Testis (tissue), 5 donors: Measurements from ENCODE around the gene ZNF275. TPM values are rescaled to one million over a fixed set of nuclear protein-coding genes. Genes with fewer than 3 reads are reported as not detected.
"Not testable (repeated sequence)": the region's sequence is repeated elsewhere in the genome, so short reads cannot be mapped to it uniquely, and the experiment has no call there.

Experiments used
- DNase-seq: peaks from one replicate; pipeline ENCODE4 v3.0.0-alpha.2; 2019
- H3K27ac ChIP-seq, 2 donors: fragments of 200-600 bp; sonication (generic); one replicate each; pipeline ENCODE4 v1.5.1; 2019
- H3K27me3 ChIP-seq: fragments of 200-600 bp; sonication (generic); one replicate; pipeline ENCODE4 v1.5.1; 2019
- H3K36me3 ChIP-seq: fragments of 200-600 bp; sonication (generic); one replicate; pipeline ENCODE4 v1.5.1; 2017; ENCODE audit warnings: low read depth; ENCODE audit errors: missing control alignments
- H3K4me1 ChIP-seq: fragments of 200-600 bp; sonication (generic); one replicate; pipeline ENCODE4 v1.5.1; 2019
- H3K4me3 ChIP-seq, 2 donors: fragments of 200-600 bp; sonication (generic); one replicate each; pipeline ENCODE4 v1.5.1; 2017 to 2019
- H3K9me3 ChIP-seq: fragments of 200-600 bp; sonication (generic); one replicate; pipeline ENCODE4 v1.5.1; 2017
- POLR2A ChIP-seq: fragments of 450-650 bp; IDR thresholded peaks from one replicate; pipeline ENCODE4 v1.6.1; 2017; ENCODE audit warnings: antibody characterized with exemption, mild to moderate bottlenecking, moderate library complexity
- WGBS, 2 donors: methylation state at CpG; one replicate each; pipeline ENCODE4 v1.1.5; 2018; 5-methylcytosine and 5-hydroxymethylcytosine counted together
- intact Hi-C: fragments of 100-400 bp; cut with DNase I; formaldehyde crosslinking; loops from one replicate; pipeline ENCODE4 v1.15.1; 2023; ENCODE audit warnings: low total_unique reads
- long read RNA-seq, 2 donors: transcript quantifications; one replicate each; lab custom pipeline, GENCODE V29; 2026
- polyA plus RNA-seq: library from polyadenylated mRNA; stranded (reverse); fragments of 350-450 nt; fragmentation: Illumina TruSeq; extraction: RNeasy Lipid Tissue Mini Kit (QIAGEN cat#74804); gene quantifications from one replicate; pipeline ENCODE4 v1.2.3, GENCODE V29; 2014; ENCODE audit warnings: low read depth, low replicate concordance; ENCODE audit not compliant: insufficient read depth
- total RNA-seq, 2 donors: library from RNA; depleted of rRNA; stranded (reverse); fragments of >200 nt; gene quantifications; one replicate each; pipeline ENCODE4 v1.2.3, GENCODE V29; 2016
- TF ChIP-seq, protein P1 (sequence below), 3 experiments: fragments of 450-650 bp in 2 of 3; fragments of 200-600 bp in 1 of 3; sonication (generic) in 1 of 3; IDR thresholded peaks; one replicate each; pipeline ENCODE4 v1.5.1; 2016 to 2019; ENCODE audit warnings: antibody characterized with exemption in 3 of 3, mild to moderate bottlenecking in 2 of 3, moderate library complexity in 1 of 3

ZNF275 gene
- total RNA-seq (10 to 100 TPM; 58.4 to 65.0 TPM), polyA plus RNA-seq (28.7 TPM)
- long read RNA-seq, donor 1, full-length matches to known transcripts: 9 of 9 reads
- long read RNA-seq, donor 1, partial matches to known transcripts: 0 of 9 reads
- long read RNA-seq, donor 1, other reads (novel, unspliced or antisense): 0 of 9 reads
- long read RNA-seq, donor 2, full-length matches to known transcripts: 12 of 20 reads
- long read RNA-seq, donor 2, partial matches to known transcripts: 8 of 20 reads
- long read RNA-seq, donor 2, other reads (novel, unspliced or antisense): 0 of 20 reads

GRCh38 chrX:153333821-153334653, at the start of gene ZNF275:
TSS of gene ZNF275 (plus strand) at chrX:153334153. CDS start at chrX:153336680, 2,527 bp downstream.
- H3K27ac ChIP-seq: peak within 1 kb of the TSS; percentile 53 to 68
- H3K36me3 ChIP-seq: no peaks in the 10 kb centered on the region
- H3K27me3 ChIP-seq: no peaks in the 10 kb centered on the region
- TF ChIP-seq, protein P1, sequence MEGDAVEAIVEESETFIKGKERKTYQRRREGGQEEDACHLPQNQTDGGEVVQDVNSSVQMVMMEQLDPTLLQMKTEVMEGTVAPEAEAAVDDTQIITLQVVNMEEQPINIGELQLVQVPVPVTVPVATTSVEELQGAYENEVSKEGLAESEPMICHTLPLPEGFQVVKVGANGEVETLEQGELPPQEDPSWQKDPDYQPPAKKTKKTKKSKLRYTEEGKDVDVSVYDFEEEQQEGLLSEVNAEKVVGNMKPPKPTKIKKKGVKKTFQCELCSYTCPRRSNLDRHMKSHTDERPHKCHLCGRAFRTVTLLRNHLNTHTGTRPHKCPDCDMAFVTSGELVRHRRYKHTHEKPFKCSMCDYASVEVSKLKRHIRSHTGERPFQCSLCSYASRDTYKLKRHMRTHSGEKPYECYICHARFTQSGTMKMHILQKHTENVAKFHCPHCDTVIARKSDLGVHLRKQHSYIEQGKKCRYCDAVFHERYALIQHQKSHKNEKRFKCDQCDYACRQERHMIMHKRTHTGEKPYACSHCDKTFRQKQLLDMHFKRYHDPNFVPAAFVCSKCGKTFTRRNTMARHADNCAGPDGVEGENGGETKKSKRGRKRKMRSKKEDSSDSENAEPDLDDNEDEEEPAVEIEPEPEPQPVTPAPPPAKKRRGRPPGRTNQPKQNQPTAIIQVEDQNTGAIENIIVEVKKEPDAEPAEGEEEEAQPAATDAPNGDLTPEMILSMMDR (IDR thresholded peaks at IDR 0.05): no peak
- no peak for TF ChIP-seq POLR2A
- peak; percentile 82 for DNase-seq
- H3K9me3 ChIP-seq: no peaks in the 10 kb centered on the region
- 0% methylated on average over 13 to 74 of the region's 86 CpGs for WGBS, 2 donors
- H3K4me3 ChIP-seq: peak within 1 kb of the TSS; percentile 69 to 72
- intact Hi-C loops: no loop called here
- no peaks in the 10 kb centered on the region for H3K4me1 ChIP-seq

DNA sequence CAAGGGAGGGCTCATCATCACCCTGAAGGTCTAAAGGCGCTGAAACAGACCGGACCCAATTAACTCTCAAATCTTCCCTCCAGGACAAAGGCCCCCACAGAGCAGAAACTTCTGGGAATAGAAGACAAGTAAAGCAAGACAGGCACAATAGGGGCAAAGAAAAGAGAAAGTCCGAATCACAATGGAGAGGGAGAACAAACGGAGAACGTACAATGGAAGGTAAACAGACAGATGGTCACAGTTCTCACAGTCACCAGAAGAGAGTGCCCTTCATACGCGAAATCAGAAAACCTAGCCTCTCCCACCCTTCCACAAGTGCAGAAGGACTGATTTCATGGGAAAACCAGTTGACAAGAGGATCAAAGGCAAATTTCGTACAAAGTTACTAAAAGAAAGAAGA, 48.3 kb upstream of the ZNF275 start:
- not testable (repeated sequence) for H3K36me3 ChIP-seq

DNA sequence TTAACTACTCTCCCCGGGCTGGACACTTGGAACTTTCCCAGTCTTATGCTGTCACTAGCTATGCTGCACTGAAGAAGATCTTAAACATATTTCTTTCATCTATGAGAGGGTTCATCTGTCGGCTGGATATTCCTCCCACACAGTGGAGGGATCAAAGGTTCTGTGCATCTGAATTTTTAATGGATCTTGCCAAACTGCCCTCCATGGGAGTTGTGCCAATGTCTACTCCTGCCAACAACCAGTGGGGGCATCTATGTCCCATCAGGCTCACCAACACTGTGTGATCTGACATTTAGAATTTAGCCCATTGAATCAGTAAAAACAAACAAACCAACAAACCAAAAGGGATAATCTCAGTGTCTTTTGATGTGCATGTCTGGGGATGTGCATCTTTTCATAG, 45.1 kb upstream of the ZNF275 start:
- H3K27ac ChIP-seq, intact Hi-C loops, H3K4me3 ChIP-seq, H3K36me3 ChIP-seq, H3K4me1 ChIP-seq, H3K27me3 ChIP-seq, H3K9me3 ChIP-seq, DNase-seq: not testable (repeated sequence)
- no CpG with 5 or more reads among the region's 2 CpGs for WGBS, 2 donors

More for the DNA sequence above, 48.3 kb upstream of the ZNF275 start:
- H3K4me3 ChIP-seq, H3K4me1 ChIP-seq, H3K9me3 ChIP-seq, H3K27ac ChIP-seq, intact Hi-C loops, H3K27me3 ChIP-seq, DNase-seq: not testable (repeated sequence)
- WGBS, 2 donors: no CpG with 5 or more reads among the region's 8 CpGs

DNA sequence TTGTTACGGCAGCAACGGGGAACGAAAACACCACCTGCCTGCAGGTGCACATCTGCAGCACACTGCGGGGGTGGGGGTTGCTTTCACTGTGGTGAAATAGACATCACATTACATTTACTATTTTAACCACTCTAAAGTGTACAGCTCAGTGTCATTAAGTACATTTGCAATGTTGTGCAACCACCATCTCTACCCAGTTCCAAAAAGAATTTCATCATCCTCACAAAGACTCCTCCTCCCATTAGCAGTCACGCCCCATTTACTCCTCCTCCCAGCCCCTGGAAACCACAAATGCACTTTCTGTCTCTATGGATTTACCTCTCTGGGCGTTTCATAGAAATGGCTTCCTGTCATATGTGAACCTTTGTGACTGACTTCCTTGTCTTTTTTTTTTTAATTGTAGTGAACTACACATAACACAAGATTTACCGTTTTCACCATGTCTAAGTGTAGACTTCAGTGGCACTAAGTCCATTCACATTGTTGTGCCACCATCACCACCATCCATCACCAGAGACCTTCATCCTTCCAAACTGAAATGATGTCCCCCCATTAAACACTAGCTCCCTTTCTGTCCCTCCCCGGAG, 40.4 kb upstream of the ZNF275 start:
- H3K36me3 ChIP-seq, H3K4me3 ChIP-seq, H3K9me3 ChIP-seq, H3K4me1 ChIP-seq, DNase-seq, H3K27me3 ChIP-seq, H3K27ac ChIP-seq, intact Hi-C loops: not testable (repeated sequence)
- WGBS, 2 donors: 57 to 90% methylated on average over 3 of the region's 8 CpGs

GRCh38 chrX:153297376-153297775, 36.6 kb upstream of the ZNF275 start:
- Histone ChIP-seq H3K9me3 (no peaks in the 10 kb centered on the region), H3K36me3 (no peaks in the 10 kb centered on the region), H3K4me1 (no peaks in the 10 kb centered on the region), H3K27me3 (no peaks in the 10 kb centered on the region), H3K27ac (no peak overlapping the region), H3K4me3 (no peak overlapping the region)
- WGBS, 2 donors: 92 to 94% methylated on average over 1 of the region's 1 CpG
- TF ChIP-seq, protein P1 (IDR thresholded peaks at IDR 0.05): no peak
- TF ChIP-seq POLR2A: no peak
- no peak for DNase-seq
- intact Hi-C loops: no loop called here

DNA sequence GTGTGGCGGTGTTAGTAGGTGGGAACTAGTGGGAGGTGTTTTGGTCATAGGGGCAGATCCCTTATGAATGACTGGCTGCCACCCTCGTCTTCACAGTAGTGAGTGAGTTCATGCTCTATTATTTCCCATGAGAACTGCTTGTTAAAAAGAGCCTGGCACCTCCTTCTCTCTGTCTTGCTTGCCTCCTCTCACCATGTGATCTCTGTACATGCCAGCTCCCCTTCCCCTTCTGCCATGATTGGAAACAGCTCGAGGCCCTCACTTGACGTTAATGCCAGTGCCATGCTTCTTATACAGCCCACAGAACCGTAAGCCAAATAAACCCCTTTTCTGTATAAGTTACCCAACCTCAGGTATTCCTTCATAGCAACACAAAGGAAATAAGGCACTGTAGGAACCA, 34.1 kb upstream of the ZNF275 start:
- no peak overlapping the region for H3K4me3 ChIP-seq
- intact Hi-C loops: no loop called here
- 90 to 93% methylated on average over 5 of the region's 5 CpGs for WGBS, 2 donors

More for the DNA sequence above, 34.1 kb upstream of the ZNF275 start:
- no peak for TF ChIP-seq POLR2A
- TF ChIP-seq, protein P1 (IDR thresholded peaks at IDR 0.05): no peak
- Histone ChIP-seq H3K27me3 (no peaks in the 10 kb centered on the region), H3K36me3 (no peaks in the 10 kb centered on the region), H3K9me3 (no peaks in the 10 kb centered on the region), H3K4me1 (no peaks in the 10 kb centered on the region), H3K27ac (no peak overlapping the region)
- DNase-seq: no peak
